K562 (cell line): ENCODE results near the gene PHPT1. TPM values are rescaled to one million over a fixed set of nuclear protein-coding genes. Genes with fewer than 3 reads are reported as not detected.

Experiments
- ARID1B ChIP-seq: fragments of 450-650 bp; IDR thresholded peaks from 2 replicates; pipeline ENCODE4 v1.6.1; 2016; ENCODE audit warnings: antibody characterized with exemption, mild to moderate bottlenecking, inconsistent platforms
- POLR2A ChIP-seq: fragments of 450-650 bp; conservative IDR thresholded peaks from 2 replicates; pipeline ENCODE4 v1.6.1; 2016
- POLR2G ChIP-seq: fragments of 200-400 bp; formaldehyde crosslinking; IDR thresholded peaks from 2 replicates; pipeline ENCODE4 v1.6.1; 2017; ENCODE audit warnings: low read depth, mild to moderate bottlenecking, antibody characterized with exemption, low read length, moderate library complexity
- PRMT5 ChIP-seq: sonication (generic); formaldehyde crosslinking; IDR thresholded peaks from 2 replicates; pipeline ENCODE4 v1.5.0; 2020; ENCODE audit warnings: missing genetic modification reagents
- RBM22 ChIP-seq: fragments of 200-400 bp; formaldehyde crosslinking; IDR thresholded peaks from 2 replicates; pipeline ENCODE4 v1.6.1; 2018; ENCODE audit warnings: low read length, low read depth; ENCODE audit not compliant: poor library complexity, severe bottlenecking
- SAFB2 ChIP-seq: fragments of 200-400 bp; formaldehyde crosslinking; IDR thresholded peaks from 2 replicates; pipeline ENCODE4 v1.6.1; 2018; ENCODE audit warnings: borderline replicate concordance, low read length, low read depth, moderate library complexity; ENCODE audit not compliant: severe bottlenecking
- ZFX ChIP-seq: sonication (generic); formaldehyde crosslinking; IDR thresholded peaks from 2 replicates; pipeline ENCODE4 v1.8.0; 2022; ENCODE audit warnings: mild to moderate bottlenecking, missing genetic modification reagents, moderate library complexity
- ZNF766 ChIP-seq: fragments of 200-800 bp; sonication (Bioruptor generic); conservative IDR thresholded peaks from 2 replicates; pipeline ENCODE4 v1.6.1; 2016; ENCODE audit warnings: missing genetic modification characterization, missing compliant biosample characterization
- polyA plus RNA-seq, 8 experiments: library from polyadenylated mRNA; depleted of rRNA in 4 of 8; stranded (reverse) in 5 of 8; unstranded in 3 of 8; fragments of >200 nt; fragmentation: Nextera tagmentation in 2 of 8; fragmentation: Illumina TruSeq in 1 of 8; extraction: Ambion mirVana in 2 of 8; extraction: Trizol in 1 of 8; gene quantifications; 2 replicates each; pipeline versions ENCODE4 v1.2.1 to v1.2.3, GENCODE V29; 2011 to 2014; ENCODE audit warnings: inconsistent platforms in 1 of 8, missing spikeins in 1 of 8
- total RNA-seq, 7 experiments: library from RNA; depleted of rRNA in 6 of 7; stranded (reverse); fragments of >200 nt in 6 of 7; fragmentation: Illumina TruSeq in 2 of 7; extraction: Trizol in 2 of 7; gene quantifications; 2 replicates each; pipeline versions ENCODE4 v1.2.1 to v1.2.3, GENCODE V29; 2011 to 2021; ENCODE audit warnings: low replicate concordance in 1 of 7
- TF ChIP-seq, protein P1 (sequence below): fragments of 450-650 bp; IDR thresholded peaks from 2 replicates; pipeline ENCODE4 v1.6.1; 2016; ENCODE audit warnings: missing biosample characterization, missing genetic modification characterization
- TF ChIP-seq, protein P2 (sequence below): fragments of 450-650 bp; IDR thresholded peaks from 2 replicates; pipeline ENCODE4 v1.6.1; 2014; ENCODE audit warnings: low read depth, mild to moderate bottlenecking, moderate library complexity, borderline replicate concordance
- TF ChIP-seq, protein P3 (sequence below): fragments of 450-650 bp; IDR thresholded peaks from 2 replicates; pipeline ENCODE4 v1.6.1; 2016; ENCODE audit warnings: mild to moderate bottlenecking
- TF ChIP-seq, protein P4 (sequence below): fragments of 250-450 bp; sonication (Bioruptor Pico); IDR thresholded peaks from 2 replicates; pipeline ENCODE4 v1.4.0; 2020

The PHPT1 gene
- total and polyA plus RNA-seq, 9 of the 15 experiments (the other 6 are each of a cell fraction or from before 2014, with no cell fraction given): 20.9 to 166 (median 129) TPM

DNA sequence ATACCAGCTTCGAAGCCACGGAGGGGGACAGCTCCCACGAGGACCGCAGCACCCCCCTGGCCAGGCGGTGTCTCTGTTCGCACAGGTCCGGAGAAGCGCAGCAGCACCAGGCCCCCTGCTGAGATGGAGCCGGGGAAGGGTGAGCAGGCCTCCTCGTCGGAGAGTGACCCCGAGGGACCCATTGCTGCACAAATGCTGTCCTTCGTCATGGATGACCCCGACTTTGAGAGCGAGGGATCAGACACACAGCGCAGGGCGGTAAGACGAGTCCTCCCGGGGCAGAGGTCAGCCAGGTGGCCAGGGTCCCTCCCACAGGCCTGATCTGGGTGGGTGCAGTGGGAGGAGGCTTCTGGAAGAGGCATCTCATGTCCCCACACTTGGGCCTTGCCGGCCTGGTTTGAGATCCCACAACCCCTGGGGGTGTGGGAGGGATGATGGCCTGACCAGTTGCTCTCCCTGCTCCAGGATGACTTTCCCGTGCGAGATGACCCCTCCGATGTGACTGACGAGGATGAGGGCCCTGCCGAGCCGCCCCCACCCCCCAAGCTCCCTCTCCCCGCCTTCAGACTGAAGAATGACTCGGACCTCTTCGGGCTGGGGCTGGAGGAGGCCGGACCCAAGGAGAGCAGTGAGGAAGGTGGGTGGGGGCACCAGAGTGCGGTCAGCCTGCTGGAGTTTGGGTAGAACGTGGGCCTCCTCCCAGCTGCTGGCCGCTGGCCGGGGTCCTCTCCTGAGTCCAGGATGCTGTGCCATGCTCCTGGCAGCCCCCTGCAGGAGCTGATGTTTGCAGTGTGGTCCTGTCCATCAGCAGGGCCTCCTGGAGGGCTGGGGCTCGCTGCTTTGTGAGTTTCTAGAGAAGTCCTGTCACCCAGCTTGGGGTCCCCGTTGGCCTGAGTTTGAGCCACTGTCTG lies 9.7 kb upstream of the PHPT1 start (continued):
- TF ChIP-seq, protein P1, sequence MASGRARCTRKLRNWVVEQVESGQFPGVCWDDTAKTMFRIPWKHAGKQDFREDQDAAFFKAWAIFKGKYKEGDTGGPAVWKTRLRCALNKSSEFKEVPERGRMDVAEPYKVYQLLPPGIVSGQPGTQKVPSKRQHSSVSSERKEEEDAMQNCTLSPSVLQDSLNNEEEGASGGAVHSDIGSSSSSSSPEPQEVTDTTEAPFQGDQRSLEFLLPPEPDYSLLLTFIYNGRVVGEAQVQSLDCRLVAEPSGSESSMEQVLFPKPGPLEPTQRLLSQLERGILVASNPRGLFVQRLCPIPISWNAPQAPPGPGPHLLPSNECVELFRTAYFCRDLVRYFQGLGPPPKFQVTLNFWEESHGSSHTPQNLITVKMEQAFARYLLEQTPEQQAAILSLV (tag): no peak
- TF ChIP-seq, protein P2, sequence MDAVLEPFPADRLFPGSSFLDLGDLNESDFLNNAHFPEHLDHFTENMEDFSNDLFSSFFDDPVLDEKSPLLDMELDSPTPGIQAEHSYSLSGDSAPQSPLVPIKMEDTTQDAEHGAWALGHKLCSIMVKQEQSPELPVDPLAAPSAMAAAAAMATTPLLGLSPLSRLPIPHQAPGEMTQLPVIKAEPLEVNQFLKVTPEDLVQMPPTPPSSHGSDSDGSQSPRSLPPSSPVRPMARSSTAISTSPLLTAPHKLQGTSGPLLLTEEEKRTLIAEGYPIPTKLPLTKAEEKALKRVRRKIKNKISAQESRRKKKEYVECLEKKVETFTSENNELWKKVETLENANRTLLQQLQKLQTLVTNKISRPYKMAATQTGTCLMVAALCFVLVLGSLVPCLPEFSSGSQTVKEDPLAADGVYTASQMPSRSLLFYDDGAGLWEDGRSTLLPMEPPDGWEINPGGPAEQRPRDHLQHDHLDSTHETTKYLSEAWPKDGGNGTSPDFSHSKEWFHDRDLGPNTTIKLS: no peak
- TF ChIP-seq PRMT5 (CRISPR knock-in tag): no peak
- peak; percentile 37 for TF ChIP-seq ZFX (CRISPR knock-in tag)
- TF ChIP-seq POLR2G: peak; percentile 25
- TF ChIP-seq POLR2A: peak; percentile 24; the same call in 1 of the 2 replicates
- no peak for TF ChIP-seq ZNF766 (CRISPR knock-in tag)
- TF ChIP-seq SAFB2: no peak
- TF ChIP-seq, protein P3, sequence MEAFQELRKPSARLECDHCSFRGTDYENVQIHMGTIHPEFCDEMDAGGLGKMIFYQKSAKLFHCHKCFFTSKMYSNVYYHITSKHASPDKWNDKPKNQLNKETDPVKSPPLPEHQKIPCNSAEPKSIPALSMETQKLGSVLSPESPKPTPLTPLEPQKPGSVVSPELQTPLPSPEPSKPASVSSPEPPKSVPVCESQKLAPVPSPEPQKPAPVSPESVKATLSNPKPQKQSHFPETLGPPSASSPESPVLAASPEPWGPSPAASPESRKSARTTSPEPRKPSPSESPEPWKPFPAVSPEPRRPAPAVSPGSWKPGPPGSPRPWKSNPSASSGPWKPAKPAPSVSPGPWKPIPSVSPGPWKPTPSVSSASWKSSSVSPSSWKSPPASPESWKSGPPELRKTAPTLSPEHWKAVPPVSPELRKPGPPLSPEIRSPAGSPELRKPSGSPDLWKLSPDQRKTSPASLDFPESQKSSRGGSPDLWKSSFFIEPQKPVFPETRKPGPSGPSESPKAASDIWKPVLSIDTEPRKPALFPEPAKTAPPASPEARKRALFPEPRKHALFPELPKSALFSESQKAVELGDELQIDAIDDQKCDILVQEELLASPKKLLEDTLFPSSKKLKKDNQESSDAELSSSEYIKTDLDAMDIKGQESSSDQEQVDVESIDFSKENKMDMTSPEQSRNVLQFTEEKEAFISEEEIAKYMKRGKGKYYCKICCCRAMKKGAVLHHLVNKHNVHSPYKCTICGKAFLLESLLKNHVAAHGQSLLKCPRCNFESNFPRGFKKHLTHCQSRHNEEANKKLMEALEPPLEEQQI: no peak
- TF ChIP-seq ARID1B: no peak
- peak; percentile 55 for TF ChIP-seq RBM22
- TF ChIP-seq, protein P4, sequence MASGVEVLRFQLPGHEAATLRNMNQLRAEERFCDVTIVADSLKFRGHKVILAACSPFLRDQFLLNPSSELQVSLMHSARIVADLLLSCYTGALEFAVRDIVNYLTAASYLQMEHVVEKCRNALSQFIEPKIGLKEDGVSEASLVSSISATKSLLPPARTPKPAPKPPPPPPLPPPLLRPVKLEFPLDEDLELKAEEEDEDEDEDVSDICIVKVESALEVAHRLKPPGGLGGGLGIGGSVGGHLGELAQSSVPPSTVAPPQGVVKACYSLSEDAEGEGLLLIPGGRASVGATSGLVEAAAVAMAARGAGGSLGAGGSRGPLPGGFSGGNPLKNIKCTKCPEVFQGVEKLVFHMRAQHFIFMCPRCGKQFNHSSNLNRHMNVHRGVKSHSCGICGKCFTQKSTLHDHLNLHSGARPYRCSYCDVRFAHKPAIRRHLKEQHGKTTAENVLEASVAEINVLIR (CRISPR knock-in tag): no peak
